K562 (cell line): ENCODE results near the gene ANKLE1. TPM values are rescaled to one million over a fixed set of nuclear protein-coding genes. Genes with fewer than 3 reads are reported as not detected.
A peak's percentile ranks its signal among the peaks of the same experiment; 100 is the strongest.

Source experiments
- ATAC-seq: fragments of 200-7000 bp; cut with Tn5 transposase; 3 replicates; pipeline ENCODE4 v1.9.1; 2020; ENCODE audit warnings: moderate library complexity
- BruUV-seq: library from RNA; stranded (reverse); fragments of 400-500 nt; replicated peaks from 2 replicates; lab custom pipeline; 2021; lab: Mats Ljungman, UMichigan
- CTCF ChIA-PET: fragments of 300-600 bp; formaldehyde crosslinking; extraction: SDS; loops from one replicate; lab custom pipeline; 2021; ENCODE audit warnings: low intra/inter-chr PET ratio; lab: Yijun Ruan, JAX
- POLR2A ChIA-PET: fragments of 300-600, 350-650 bp; sonication (Branson Sonifier 250); formaldehyde crosslinking; extraction: SDS; loops from one replicate; lab custom pipeline; 2021; ENCODE audit warnings: antibody characterized with exemption, inconsistent platforms; lab: Yijun Ruan, JAX
- DNase-seq, 4 experiments: peaks; one replicate each; pipeline versions ENCODE4 v3.0.0 to v3.0.0-alpha.2; 2011 to 2018; ENCODE audit warnings: low spot score in 3 of 4, mixed read lengths in 3 of 4; ENCODE audit errors: extremely low read depth in 1 of 4
- FAIRE-seq: peaks from 2 replicates; lab custom pipeline; 2011; peaks lifted over from hg19 to GRCh38; lab: Jason Lieb, UNC
- H2AFZ ChIP-seq: 2 replicates; pipeline ENCODE4 v1.6.0; 2011; ENCODE audit warnings: low read depth, low read length, control low read depth, inconsistent platforms
- H3K27ac ChIP-seq: fragments of 200-600 bp; 3 replicates; pipeline ENCODE4 v1.8.0; 2011; ENCODE audit warnings: low read depth, mild to moderate bottlenecking, control low read depth, inconsistent platforms, low read length, moderate library complexity, mixed read lengths; ENCODE audit errors: extremely low read depth
- H3K27me3 ChIP-seq, 2 experiments: fragments of 300-600 bp in 1 of 2; 2 replicates in 1 of 2; 3 replicates in 1 of 2; pipeline versions ENCODE4 v1.6.0 to v1.8.0; 2011; ENCODE audit warnings: inconsistent platforms in 2 of 2, low read length in 2 of 2, mild to moderate bottlenecking in 1 of 2, mixed read lengths in 1 of 2, moderate library complexity in 1 of 2; ENCODE audit not compliant: control insufficient read depth in 2 of 2, insufficient read depth in 2 of 2
- H3K36me3 ChIP-seq: fragments of 300-600 bp; 3 replicates; pipeline ENCODE4 v1.8.0; 2011; ENCODE audit warnings: mild to moderate bottlenecking, low read length, inconsistent platforms; ENCODE audit not compliant: control insufficient read depth, insufficient read depth
- H3K4me1 ChIP-seq, 2 experiments: fragments of 200-600 bp in 1 of 2; replicated peaks in 1 of 2; 2 replicates in 1 of 2; 3 replicates in 1 of 2; pipeline versions ENCODE4 v1.5.1 to v1.8.0; 2011; ENCODE audit warnings: inconsistent platforms in 2 of 2, low read length in 2 of 2, mild to moderate bottlenecking in 1 of 2, mixed read lengths in 1 of 2, moderate library complexity in 1 of 2; ENCODE audit not compliant: control insufficient read depth in 2 of 2, insufficient read depth in 2 of 2
- H3K4me2 ChIP-seq: 2 replicates; pipeline ENCODE4 v1.6.1; 2011; ENCODE audit warnings: low read length, control low read depth, inconsistent platforms, mixed read lengths; ENCODE audit not compliant: insufficient read depth
- H3K4me3 ChIP-seq: fragments of 200-600 bp; sonication (generic), shearing (Covaris generic); 2 replicates; pipeline ENCODE4 v1.5.1; 2016; ENCODE audit warnings: control low read depth, inconsistent platforms
- H3K79me2 ChIP-seq: fragments of 200-600 bp; 3 replicates; pipeline ENCODE4 v1.8.0; 2011; ENCODE audit warnings: low read length, inconsistent platforms; ENCODE audit not compliant: control insufficient read depth, insufficient read depth
- H3K9ac ChIP-seq, 2 experiments: 2 replicates each; pipeline versions ENCODE4 v1.6.0 to v1.6.1; 2011; ENCODE audit warnings: low read depth in 2 of 2, low read length in 2 of 2, control low read depth in 1 of 2, inconsistent platforms in 1 of 2, mild to moderate bottlenecking in 1 of 2, mixed read lengths in 1 of 2; ENCODE audit not compliant: insufficient read depth in 1 of 2
- H3K9me1 ChIP-seq: one replicate; pipeline ENCODE4 v1.6.0; 2011; ENCODE audit warnings: inconsistent platforms, mild to moderate bottlenecking, low read length, moderate library complexity; ENCODE audit not compliant: control insufficient read depth, insufficient read depth
- H3K9me3 ChIP-seq: replicated peaks from 2 replicates; pipeline ENCODE4 v1.5.1; 2011; ENCODE audit warnings: low read depth, low read length, inconsistent platforms; ENCODE audit not compliant: control insufficient read depth, insufficient read depth
- H4K20me1 ChIP-seq: replicated peaks from 2 replicates; pipeline ENCODE4 v1.6.1; 2011; ENCODE audit warnings: low read length, inconsistent platforms, mixed read lengths; ENCODE audit not compliant: control insufficient read depth, insufficient read depth
- ARNT ChIP-seq, 2 experiments: fragments of 450-650 bp; IDR thresholded peaks; 2 replicates each; pipeline ENCODE4 v1.6.1; 2016; ENCODE audit warnings: mild to moderate bottlenecking in 1 of 2
- BACH1 ChIP-seq: fragments of 200-800 bp; sonication (Bioruptor generic); IDR thresholded peaks from 2 replicates; pipeline ENCODE4 v1.6.1; 2016; ENCODE audit warnings: missing genetic modification characterization, missing compliant biosample characterization
- BRCA1 ChIP-seq, 2 experiments: fragments of 450-650 bp in 1 of 2; sonication (generic) in 1 of 2; formaldehyde crosslinking in 1 of 2; IDR thresholded peaks; 2 replicates each; pipeline versions ENCODE4 v1.5.0 to v1.6.1; 2017 to 2020; ENCODE audit warnings: mild to moderate bottlenecking in 1 of 2, missing genetic modification reagents in 1 of 2
- C11orf30 ChIP-seq: fragments of 450-650 bp; IDR thresholded peaks from 2 replicates; pipeline ENCODE4 v1.6.1; 2016; ENCODE audit warnings: low read depth, mild to moderate bottlenecking
- CBX3 ChIP-seq, 2 experiments: IDR thresholded peaks; 1 replicate in 1 of 2; 2 replicates in 1 of 2; pipeline ENCODE4 v1.6.1; 2012; ENCODE audit warnings: inconsistent platforms in 2 of 2, low read length in 2 of 2, borderline replicate concordance in 1 of 2, control low read depth in 1 of 2
- CC2D1A ChIP-seq: fragments of 450-650 bp; IDR thresholded peaks from 2 replicates; pipeline ENCODE4 v1.6.1; 2017; ENCODE audit warnings: mild to moderate bottlenecking
- JUNB ChIP-seq: fragments of 450-650 bp; formaldehyde crosslinking; conservative IDR thresholded peaks from 2 replicates; pipeline ENCODE4 v1.4.0; 2020; ENCODE audit warnings: mild to moderate bottlenecking
- NCOR1 ChIP-seq: fragments of 450-650 bp; IDR thresholded peaks from 2 replicates; pipeline ENCODE4 v1.6.1; 2016; ENCODE audit warnings: mild to moderate bottlenecking, moderate library complexity
- NFYB ChIP-seq: IDR thresholded peaks from 2 replicates; pipeline ENCODE4 v1.6.1; 2011; ENCODE audit warnings: mild to moderate bottlenecking, moderate library complexity; ENCODE audit not compliant: insufficient read length; ENCODE audit errors: extremely low read depth
- PCBP2 ChIP-seq: fragments of 200-400 bp; formaldehyde crosslinking; IDR thresholded peaks from 2 replicates; pipeline ENCODE4 v1.6.1; 2018; ENCODE audit warnings: low read length, low read depth, mild to moderate bottlenecking, moderate library complexity; ENCODE audit not compliant: poor library complexity, severe bottlenecking
- PHB ChIP-seq: fragments of 250-450 bp; sonication (Bioruptor Pico); IDR thresholded peaks from 2 replicates; pipeline ENCODE4 v1.5.0; 2021
- POLR2AphosphoS5 ChIP-seq: IDR thresholded peaks from 2 replicates; pipeline ENCODE4 v1.6.1; 2011; ENCODE audit warnings: mild to moderate bottlenecking, low read depth, low read length, moderate library complexity; ENCODE audit not compliant: control insufficient read depth, insufficient read depth
- PRDM10 ChIP-seq: fragments of 450-650 bp; IDR thresholded peaks from 2 replicates; pipeline ENCODE4 v1.6.1; 2018; ENCODE audit not compliant: partially characterized antibody
- SLC30A9 ChIP-seq: fragments of 250-450 bp; sonication (Bioruptor Pico); IDR thresholded peaks from 2 replicates; pipeline ENCODE4 v1.8.0; 2022; ENCODE audit warnings: mild to moderate bottlenecking, moderate library complexity
- SMARCA5 ChIP-seq: fragments of 450-650 bp; IDR thresholded peaks from 2 replicates; pipeline ENCODE4 v1.6.1; 2016
- TAF15 ChIP-seq: fragments of 200-400 bp; formaldehyde crosslinking; IDR thresholded peaks from 2 replicates; pipeline ENCODE4 v1.6.1; 2017; ENCODE audit warnings: mild to moderate bottlenecking, low read depth, low read length, moderate library complexity
- TCFL5 ChIP-seq: fragments of 250-450 bp; sonication (Bioruptor Pico); conservative IDR thresholded peaks from 2 replicates; pipeline ENCODE4 v1.6.1; 2021; ENCODE audit warnings: mild to moderate bottlenecking, moderate library complexity, matching md5 sums
- ZBTB17 ChIP-seq: fragments of 450-650 bp; formaldehyde crosslinking; IDR thresholded peaks from 2 replicates; pipeline ENCODE4 v1.4.0; 2020; ENCODE audit warnings: mild to moderate bottlenecking
- ZC3H4 ChIP-seq: sonication (generic); formaldehyde crosslinking; IDR thresholded peaks from 2 replicates; pipeline ENCODE4 v1.9.0; 2021; ENCODE audit warnings: missing genetic modification reagents, borderline replicate concordance
- ZNF707 ChIP-seq: fragments of 250-450 bp; sonication (Bioruptor Pico); conservative IDR thresholded peaks from 2 replicates; pipeline ENCODE4 v1.8.0; 2022; ENCODE audit warnings: inconsistent platforms, mild to moderate bottlenecking, moderate library complexity
- ZNF766 ChIP-seq: fragments of 200-800 bp; sonication (Bioruptor generic); conservative IDR thresholded peaks from 2 replicates; pipeline ENCODE4 v1.6.1; 2016; ENCODE audit warnings: missing genetic modification characterization, missing compliant biosample characterization
- WGBS: fragments of 100-300 bp; shearing (Covaris generic); methylation state at CpG from one replicate; pipeline ENCODE4 v1.1.6; 2016; ENCODE audit warnings: low coverage, mixed read lengths; ENCODE audit not compliant: insufficient coverage; ENCODE audit errors: missing lambda C conversion rate; 5-methylcytosine and 5-hydroxymethylcytosine counted together
- in situ Hi-C: fragments of 300-500 bp; cut with MboI; formaldehyde crosslinking; loops from 4 replicates; pipeline ENCODE4 v1.15.0; 2018; ENCODE audit warnings: inconsistent platforms, mixed read lengths
- intact Hi-C: fragments of 100-400 bp; cut with micrococcal nuclease; formaldehyde crosslinking; loops from 2 replicates; pipeline ENCODE4 v1.14.2; 2022
- polyA plus RNA-seq, 8 experiments: library from polyadenylated mRNA; depleted of rRNA in 4 of 8; stranded (reverse) in 5 of 8; unstranded in 3 of 8; fragments of >200 nt; fragmentation: Nextera tagmentation in 2 of 8; fragmentation: Illumina TruSeq in 1 of 8; extraction: Ambion mirVana in 2 of 8; extraction: Trizol in 1 of 8; gene quantifications; 2 replicates each; pipeline versions ENCODE4 v1.2.1 to v1.2.3, GENCODE V29; 2011 to 2014; ENCODE audit warnings: inconsistent platforms in 1 of 8, missing spikeins in 1 of 8
- total RNA-seq, 7 experiments: library from RNA; depleted of rRNA in 6 of 7; stranded (reverse); fragments of >200 nt in 6 of 7; fragmentation: Illumina TruSeq in 2 of 7; extraction: Trizol in 2 of 7; gene quantifications; 2 replicates each; pipeline versions ENCODE4 v1.2.1 to v1.2.3, GENCODE V29; 2011 to 2021; ENCODE audit warnings: low replicate concordance in 1 of 7

Gene ANKLE1
- total and polyA plus RNA-seq, 9 of the 15 experiments (the other 6 are each of a cell fraction or from before 2014, with no cell fraction given), result 0.63 to 9.2 (median 2.9) TPM

- Histone ChIP-seq H3K9ac (peak overlapping the region in 1 of 2 experiments; percentile 80; a peak in 1 of 4 replicates), H2AFZ (no peak overlapping the region), H3K27ac (peak overlapping the region; percentile 53; the same call in 1 of the 3 replicates), H3K9me1 (no peaks in the 10 kb centered on the region), H3K4me2 (no peak overlapping the region), H3K79me2 (peaks cover 5% of the 10 kb centered on the region), H3K4me1 (peaks cover 35 to 54% of the 10 kb centered on the region in 2 experiments), H4K20me1 (no peaks in the 10 kb centered on the region), H3K27me3 (no peaks in the 10 kb centered on the region), H3K9me3 (no peaks in the 10 kb centered on the region), H3K36me3 (no peaks in the 10 kb centered on the region), H3K4me3 (no peak overlapping the region)
- DNase-seq (no peak), ATAC-seq (no peak), FAIRE-seq (no peak)
- ChIA-PET CTCF (no interaction called here), POLR2A (interaction anchor here (0.5 to 1.4 kb wide), 9 partner anchors 8 to 35 kb away, joined by 3 to 6 read pairs (median 3); partner anchors contain the start of gene USE1)
- WGBS, result 79% methylated on average over 11 of the region's 15 CpGs
- in situ Hi-C loops, result no loop called here
- BruUV-seq, result no TSS peak
- intact Hi-C loops, result loop anchor here (5.0 kb wide), 1 partner anchor 43 kb away; no protein-coding TSS in a partner anchor
- TF ChIP-seq C11orf30 (no peak), ZNF766 (no peak), BRCA1 (IDR thresholded peaks at IDR 0.05) (no peak), BRCA1 (CRISPR knock-in tag; IDR thresholded peaks at IDR 0.05) (0 out of 2 replicates have a peak, but pooled peaks have one; percentile 26), ZBTB17 (CRISPR knock-in tag) (no peak), SLC30A9 (CRISPR knock-in tag) (no peak), ZC3H4 (0 out of 2 replicates have a peak, but pooled peaks have one; percentile 45), SMARCA5 (no peak), TCFL5 (CRISPR knock-in tag) (no peak), NCOR1 (no peak), ZNF707 (CRISPR knock-in tag) (no peak), PHB (CRISPR knock-in tag) (no peak), PRDM10 (peak; percentile 29), ARNT (IDR thresholded peaks at IDR 0.05) (no peak), TAF15 (no peak), NFYB (no peak), BACH1 (tag) (no peak), PCBP2 (no peak), CBX3 (IDR thresholded peaks at IDR 0.05; ENCODE audit: borderline replicate concordance in 1 of 2, low read length in 2 of 2) (no peak), JUNB (CRISPR knock-in tag) (no peak), POLR2AphosphoS5 (no peak), CC2D1A (no peak)
Observed at GRCh38 chr19:17249887-17250548, 31.7 kb upstream of the ANKLE1 start.
